Ovary (tissue), 9 donors: ENCODE results near the gene PIK3C2G. TPM values are rescaled to one million over a fixed set of nuclear protein-coding genes. Genes with fewer than 3 reads are reported as not detected.
"Not testable (repeated sequence)": the region's sequence is repeated elsewhere in the genome, so short reads cannot be mapped to it uniquely, and the experiment has no call there.

Source experiments
- DNase-seq, 5 donors: peaks; one replicate each; pipeline ENCODE4 v3.0.0-alpha.2; 2019 to 2020
- H3K27ac ChIP-seq, 2 donors: fragments of 200-600 bp; one replicate each; pipeline versions ENCODE4 v1.5.1 to v1.8.0; 2019 to 2022
- H3K27me3 ChIP-seq: fragments of 200-600 bp; one replicate; pipeline ENCODE4 v1.8.0; 2022
- H3K36me3 ChIP-seq: fragments of 200-600 bp; sonication (generic); one replicate; pipeline ENCODE4 v1.5.1; 2019
- H3K4me1 ChIP-seq: one replicate; pipeline ENCODE4 v1.8.1; 2013; ENCODE audit warnings: mild to moderate bottlenecking, moderate library complexity; ENCODE audit not compliant: insufficient read depth
- H3K4me3 ChIP-seq: fragments of 200-600 bp; sonication (generic); one replicate; pipeline ENCODE4 v1.5.1; 2017
- H3K9me3 ChIP-seq, 2 donors: fragments of 200-600 bp in 1 of 2; sonication (generic) in 1 of 2; one replicate each; pipeline versions ENCODE4 v1.5.1 to v1.8.1; 2013 to 2019; ENCODE audit warnings: mild to moderate bottlenecking in 1 of 2, moderate library complexity in 1 of 2
- CTCF ChIP-seq, 3 donors: fragments of 450-650 bp in 2 of 3; fragments of 200-600 bp in 1 of 3; IDR thresholded peaks; one replicate each; pipeline versions ENCODE4 v1.5.1 to v1.8.0; 2016 to 2022; ENCODE audit warnings: antibody characterized with exemption in 3 of 3, mild to moderate bottlenecking in 1 of 3
- EP300 ChIP-seq: sonication (generic); formaldehyde crosslinking; IDR thresholded peaks from one replicate; pipeline ENCODE4 v1.6.1; 2017; ENCODE audit warnings: antibody characterized with exemption
- POLR2A ChIP-seq: fragments of 450-650 bp; IDR thresholded peaks from one replicate; pipeline ENCODE4 v1.6.1; 2017; ENCODE audit warnings: antibody characterized with exemption, mild to moderate bottlenecking, moderate library complexity
- WGBS, 3 donors: extraction: QIAGEN DNeasy Blood & Tissue Kit in 1 of 3; methylation state at CpG; one replicate each; pipeline versions ENCODE4 v1.1.5 to v1.1.7; 2013 to 2017; 5-methylcytosine and 5-hydroxymethylcytosine counted together
- intact Hi-C, 4 donors: fragments of 100-400 bp; cut with DNase I; formaldehyde crosslinking; loops; one replicate each; pipeline versions ENCODE4 v1.11.0 to v1.15.1; 2022 to 2023
- polyA plus RNA-seq, 2 donors: library from polyadenylated mRNA; stranded (reverse); fragments of 200-250 nt in 1 of 2; fragments of 350-450 nt in 1 of 2; fragmentation: Illumina TruSeq in 1 of 2; extraction: RNeasy Lipid Tissue Mini Kit (QIAGEN cat#74804) in 1 of 2; gene quantifications; one replicate each; pipeline ENCODE4 v1.2.3, GENCODE V29; 2013 to 2014
- total RNA-seq, 7 donors: library from RNA; depleted of rRNA in 2 of 7; stranded (reverse); fragments of >200 nt in 2 of 7; fragmentation: NEBNext Ultra II Directional in 3 of 7; extraction: Animal tissue kit (Norgen Biotek cat#: 25700) in 3 of 7; gene quantifications; one replicate each; pipeline versions ENCODE4 v1.1.0 to v1.2.4, GENCODE V29; 2016 to 2023
- donor health status: DM: no; HTN: no; CAD: no; lungs with moderate emphysema.
- donor health status: DM: no; HTN: no; CAD: no.
- donor health status: Bipolar disorder and iron deficiency.
- donor health status: DM: yes; HTN: yes; CAD: no.
- donor health status: DM: no; HTN: no; CAD: no.
- donor health status: DM: yes; HTN: yes; CAD: no.

The PIK3C2G gene
- total and polyA plus RNA-seq, 9 donors = 0.02 to 1.6 (median 0.07) TPM; not detected in 4

- WGBS, 3 donors = 80 to 88% (median 85%) methylated on average over 7 of the region's 7 CpGs
- no peak overlapping the region for H3K27ac ChIP-seq
- no peaks in the 10 kb centered on the region for H3K36me3 ChIP-seq
- no peaks in the 10 kb centered on the region for H3K9me3 ChIP-seq
- H3K4me1 ChIP-seq = no peaks in the 10 kb centered on the region
- intact Hi-C loops = no loop called here
- no peak overlapping the region for H3K4me3 ChIP-seq
- H3K27me3 ChIP-seq = no peaks in the 10 kb centered on the region
- DNase-seq = no peak
- TF ChIP-seq EP300 = no peak
- TF ChIP-seq POLR2A = no peak
- no peak for TF ChIP-seq CTCF (IDR thresholded peaks at IDR 0.05)
Measured at GRCh38 chr12:18502422-18502968, 241.2 kb downstream of the PIK3C2G start.

GRCh38 chr12:18521461-18521860, 260.1 kb downstream of the PIK3C2G start:
- Histone ChIP-seq H3K4me1 (no peaks in the 10 kb centered on the region), H3K4me3 (no peak overlapping the region), H3K27me3 (no peaks in the 10 kb centered on the region), H3K36me3 (no peaks in the 10 kb centered on the region), H3K9me3 (no peaks in the 10 kb centered on the region), H3K27ac (no peak overlapping the region)
- TF ChIP-seq CTCF (IDR thresholded peaks at IDR 0.05) (no peak), POLR2A (no peak), EP300 (no peak)
- DNase-seq = no peak
- intact Hi-C loops = no loop called here
- 95 to 97% (median 96%) methylated on average over 6 of the region's 6 CpGs for WGBS, 3 donors

- no peak overlapping the region for H3K27ac ChIP-seq
- intact Hi-C loops = no loop called here
- WGBS, 3 donors = 89 to 94% (median 94%) methylated on average over 1 of the region's 1 CpG
- no peaks in the 10 kb centered on the region for H3K9me3 ChIP-seq
- no peak overlapping the region for H3K4me3 ChIP-seq
- H3K27me3 ChIP-seq = no peaks in the 10 kb centered on the region
- DNase-seq = no peak
- TF ChIP-seq POLR2A = no peak
- no peak for TF ChIP-seq CTCF (IDR thresholded peaks at IDR 0.05)
- no peak for TF ChIP-seq EP300
- no peaks in the 10 kb centered on the region for H3K36me3 ChIP-seq
- H3K4me1 ChIP-seq = no peaks in the 10 kb centered on the region
Measured at GRCh38 chr12:18522806-18523205, 261.5 kb downstream of the PIK3C2G start.

GRCh38 chr12:18542497-18542896, 281.2 kb downstream of the PIK3C2G start:
- H3K4me3 ChIP-seq, H3K9me3 ChIP-seq, H3K4me1 ChIP-seq, H3K27ac ChIP-seq, H3K36me3 ChIP-seq, H3K27me3 ChIP-seq, intact Hi-C loops, DNase-seq: not testable (repeated sequence)
- 96 to 97% (median 96%) methylated on average over 3 of the region's 3 CpGs for WGBS, 3 donors

- no peak overlapping the region for H3K4me3 ChIP-seq
- no peak overlapping the region for H3K27ac ChIP-seq
- WGBS, 3 donors = 91 to 100% (median 99%) methylated on average over 1 of the region's 1 CpG
- H3K27me3 ChIP-seq = no peaks in the 10 kb centered on the region
- TF ChIP-seq POLR2A = no peak
- TF ChIP-seq EP300 = no peak
- no peak for TF ChIP-seq CTCF (IDR thresholded peaks at IDR 0.05)
- H3K4me1 ChIP-seq = no peaks in the 10 kb centered on the region
- H3K9me3 ChIP-seq = no peaks in the 10 kb centered on the region
- intact Hi-C loops = no loop called here
- no peaks in the 10 kb centered on the region for H3K36me3 ChIP-seq
- no peak for DNase-seq
Measured at GRCh38 chr12:18546399-18546798, 285.1 kb downstream of the PIK3C2G start.
